B cell (primary cell): ENCODE measurements around the gene SEPTIN2. TPM values are rescaled to one million over a fixed set of nuclear protein-coding genes. Genes with fewer than 3 reads are reported as not detected.
A peak's percentile ranks its signal among the peaks of the same experiment; 100 is the strongest.

ENCODE experiments used
- ATAC-seq: fragments of 200-7000 bp; cut with Tn5 transposase; one replicate; pipeline ENCODE4 v1.10.0; 2021; ENCODE audit warnings: low read depth, mild to moderate bottlenecking, moderate number of reproducible peaks, moderate library complexity
- CTCF ChIA-PET: fragments of 350-600 bp; sonication (Branson Sonifier 250); formaldehyde crosslinking; loops from one replicate; lab custom pipeline; 2021; ENCODE audit warnings: antibody characterized with exemption, inconsistent platforms; lab: Charles Lee
- POLR2A ChIA-PET: fragments of 350-600 bp; sonication (Branson Sonifier 250); formaldehyde crosslinking; loops from one replicate; lab custom pipeline; 2021; ENCODE audit warnings: antibody characterized with exemption; lab: Charles Lee
- DNase-seq: peaks from one replicate; pipeline ENCODE4 v3.0.0; 2013
- H2AFZ ChIP-seq: 2 replicates; pipeline ENCODE4 v1.6.1; 2012; ENCODE audit warnings: mild to moderate bottlenecking, low read depth, low read length; ENCODE audit not compliant: insufficient read depth, poor library complexity, severe bottlenecking
- H3K27ac ChIP-seq, 2 donors: 1 replicate in 1 of 2; 2 replicates in 1 of 2; pipeline ENCODE4 v1.5.1; 2012 to 2013; ENCODE audit warnings: low read length in 2 of 2, mild to moderate bottlenecking in 2 of 2, moderate library complexity in 1 of 2
- H3K27me3 ChIP-seq, 4 experiments: fragments of 200-600 bp in 1 of 4; sonication (generic) in 1 of 4; replicated peaks in 1 of 4; 1 replicate in 2 of 4; 2 replicates in 2 of 4; pipeline versions ENCODE4 v1.6.1 to v1.7.0; 2013 to 2016; ENCODE audit warnings: low read length in 3 of 4, mild to moderate bottlenecking in 2 of 4, mixed read lengths in 1 of 4, moderate library complexity in 1 of 4; ENCODE audit not compliant: insufficient read depth in 4 of 4, control insufficient read depth in 3 of 4; ENCODE audit errors: control extremely low read depth in 1 of 4
- H3K36me3 ChIP-seq, 2 experiments: replicated peaks in 1 of 2; 1 replicate in 1 of 2; 2 replicates in 1 of 2; pipeline versions ENCODE4 v1.6.1 to v1.7.1; 2013; ENCODE audit warnings: low read length in 1 of 2; ENCODE audit not compliant: insufficient read depth in 2 of 2, control insufficient read depth in 1 of 2; ENCODE audit errors: control extremely low read depth in 1 of 2, extremely low read depth in 1 of 2
- H3K4me1 ChIP-seq, 2 donors: fragments of 200-600 bp in 1 of 2; sonication (generic) in 1 of 2; 1 replicate in 1 of 2; 2 replicates in 1 of 2; pipeline versions ENCODE4 v1.5.1 to v1.6.1; 2013 to 2017; ENCODE audit warnings: low read length in 2 of 2; ENCODE audit not compliant: control insufficient read depth in 2 of 2, insufficient read depth in 2 of 2
- H3K4me2 ChIP-seq: replicated peaks from 2 replicates; pipeline ENCODE3; 2012; ENCODE audit warnings: mild to moderate bottlenecking, low read depth, low read length; ENCODE audit not compliant: poor library complexity, severe bottlenecking
- H3K4me3 ChIP-seq, 5 experiments: fragments of 200-600 bp in 1 of 5; sonication (generic) in 1 of 5; 1 replicate in 3 of 5; 2 replicates in 2 of 5; pipeline versions ENCODE4 v1.5.1 to v1.7.0; 2011 to 2016; ENCODE audit warnings: low read length in 4 of 5, mild to moderate bottlenecking in 4 of 5, low read depth in 2 of 5, control low read depth in 1 of 5, moderate library complexity in 1 of 5; ENCODE audit not compliant: insufficient read depth in 1 of 5; ENCODE audit errors: control extremely low read depth in 1 of 5, extremely low read depth in 1 of 5
- H3K79me2 ChIP-seq: fragments of 200-600 bp; sonication (generic); one replicate; pipeline ENCODE4 v1.6.0; 2016; ENCODE audit warnings: low read length; ENCODE audit not compliant: control insufficient read depth, insufficient read depth
- H3K9ac ChIP-seq: fragments of 200-600 bp; sonication (generic); 2 replicates; pipeline ENCODE4 v1.6.1; 2017; ENCODE audit warnings: mild to moderate bottlenecking, low read length, moderate library complexity
- H3K9me3 ChIP-seq, 3 donors: one replicate each; pipeline versions ENCODE4 v1.6.1 to v1.7.1; 2013; ENCODE audit warnings: low read length in 2 of 3; ENCODE audit not compliant: control insufficient read depth in 2 of 3, insufficient read depth in 1 of 3; ENCODE audit errors: control extremely low read depth in 1 of 3
- H4K20me1 ChIP-seq: 2 replicates; pipeline ENCODE4 v1.6.0; 2012; ENCODE audit warnings: mild to moderate bottlenecking, low read length; ENCODE audit not compliant: insufficient read depth, control insufficient read depth, poor library complexity, severe bottlenecking
- H3K27ac Mint-ChIP-seq: one replicate; pipeline ENCODE4 v1.8.0; 2021; ENCODE audit warnings: mixed read lengths
- H3K27me3 Mint-ChIP-seq: one replicate; pipeline ENCODE4 v1.8.0; 2021; ENCODE audit warnings: mixed read lengths
- H3K4me1 Mint-ChIP-seq: one replicate; pipeline ENCODE4 v1.8.0; 2021; ENCODE audit warnings: mixed read lengths
- H3K4me3 Mint-ChIP-seq: one replicate; pipeline ENCODE4 v1.8.0; 2021; ENCODE audit warnings: mixed read lengths
- H3K9me3 Mint-ChIP-seq: one replicate; pipeline ENCODE4 v1.8.0; 2022; ENCODE audit warnings: mixed read lengths; ENCODE audit not compliant: insufficient read depth
- EZH2 ChIP-seq: IDR thresholded peaks from 2 replicates; pipeline ENCODE4 v1.6.1; 2012; ENCODE audit warnings: borderline replicate concordance, low read depth, mild to moderate bottlenecking, moderate library complexity, low read length; ENCODE audit not compliant: insufficient read depth, poor library complexity, severe bottlenecking
- WGBS: methylation state at CpG from one replicate; pipeline ENCODE4 v1.1.5; 2013; ENCODE audit warnings: missing lambda C conversion rate; ENCODE audit not compliant: insufficient coverage; 5-methylcytosine and 5-hydroxymethylcytosine counted together
- intact Hi-C: fragments of 100-400 bp; cut with micrococcal nuclease; formaldehyde crosslinking; loops from one replicate; pipeline ENCODE4 v1.10.0; 2022
- polyA plus RNA-seq: library from polyadenylated mRNA; depleted of rRNA; stranded (reverse); fragments of >200 nt; gene quantifications from 2 replicates; pipeline ENCODE4 v1.2.3, GENCODE V29; 2012
- total RNA-seq, 2 donors: library from RNA; stranded (reverse); fragments of 120-200 nt in 1 of 2; gene quantifications; 1 replicate in 1 of 2; 2 replicates in 1 of 2; pipeline versions ENCODE4 v1.2.3 to v1.2.4, GENCODE V29; 2013 to 2022
- TF ChIP-seq, protein P1 (sequence below): fragments of 200-600 bp; IDR thresholded peaks from one replicate; pipeline ENCODE4 v1.8.0; 2022; ENCODE audit warnings: antibody characterized with exemption, mild to moderate bottlenecking

SEPTIN2 gene
- total and polyA plus RNA-seq, 2 donors (not counting 1 experiment from before 2014, with no cell fraction given) = 71.8 to 270 TPM

DNA sequence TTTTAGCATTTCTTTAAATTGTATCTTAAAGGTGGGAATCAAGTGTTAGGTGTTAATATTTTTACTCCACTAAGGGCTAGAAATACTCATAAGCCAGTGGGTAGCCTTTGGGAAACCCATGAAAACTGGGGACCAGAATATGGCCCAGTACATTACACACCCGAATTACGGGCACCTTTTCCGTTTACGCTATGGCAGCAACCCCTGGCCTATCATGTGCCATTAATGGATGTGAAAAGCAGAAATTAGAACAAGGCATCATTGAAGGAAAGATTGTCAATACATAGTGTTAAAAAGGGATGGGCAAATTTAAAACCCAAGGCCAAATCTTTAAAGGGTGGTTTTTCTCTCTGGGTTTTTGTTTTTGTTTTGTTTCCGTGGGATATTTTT lies 41.1 kb downstream of the SEPTIN2 start:
- ChIA-PET CTCF (no interaction called here), POLR2A (interaction anchor here (1.0 to 1.1 kb wide), 2 partner anchors 41 to 42 kb away, joined by 4 to 5 read pairs; partner anchors contain the start of gene HDLBP)
- TF ChIP-seq EZH2 = no peak
- TF ChIP-seq, protein P1, sequence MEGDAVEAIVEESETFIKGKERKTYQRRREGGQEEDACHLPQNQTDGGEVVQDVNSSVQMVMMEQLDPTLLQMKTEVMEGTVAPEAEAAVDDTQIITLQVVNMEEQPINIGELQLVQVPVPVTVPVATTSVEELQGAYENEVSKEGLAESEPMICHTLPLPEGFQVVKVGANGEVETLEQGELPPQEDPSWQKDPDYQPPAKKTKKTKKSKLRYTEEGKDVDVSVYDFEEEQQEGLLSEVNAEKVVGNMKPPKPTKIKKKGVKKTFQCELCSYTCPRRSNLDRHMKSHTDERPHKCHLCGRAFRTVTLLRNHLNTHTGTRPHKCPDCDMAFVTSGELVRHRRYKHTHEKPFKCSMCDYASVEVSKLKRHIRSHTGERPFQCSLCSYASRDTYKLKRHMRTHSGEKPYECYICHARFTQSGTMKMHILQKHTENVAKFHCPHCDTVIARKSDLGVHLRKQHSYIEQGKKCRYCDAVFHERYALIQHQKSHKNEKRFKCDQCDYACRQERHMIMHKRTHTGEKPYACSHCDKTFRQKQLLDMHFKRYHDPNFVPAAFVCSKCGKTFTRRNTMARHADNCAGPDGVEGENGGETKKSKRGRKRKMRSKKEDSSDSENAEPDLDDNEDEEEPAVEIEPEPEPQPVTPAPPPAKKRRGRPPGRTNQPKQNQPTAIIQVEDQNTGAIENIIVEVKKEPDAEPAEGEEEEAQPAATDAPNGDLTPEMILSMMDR = no peak
- Histone ChIP-seq H3K9me3 (peaks cover 0 to 5% (median 0%) of the 10 kb centered on the region in 3 donors), H4K20me1 (peaks cover 14% of the 10 kb centered on the region), H3K4me2 (peak overlapping the region; percentile 92), H3K9ac (peak overlapping the region; percentile 85), H3K4me3 (peak overlapping the region; percentile 51 to 80 (median 77)), H3K79me2 (peaks cover 57% of the 10 kb centered on the region), H3K27ac (peak overlapping the region; percentile 54 to 82), H3K4me1 (peaks cover 33 to 38% of the 10 kb centered on the region in 2 donors), H3K27me3 (no peaks in the 10 kb centered on the region), H2AFZ (no peak overlapping the region), H3K36me3 (peaks cover 0 to 11% of the 10 kb centered on the region in 2 experiments)
- Mint-ChIP-seq H3K4me3 (peak overlapping the region; percentile 90), H3K27me3 (no peaks in the 10 kb centered on the region), H3K9me3 (no peaks in the 10 kb centered on the region), H3K27ac (peak overlapping the region; percentile 76), H3K4me1 (peaks cover 42% of the 10 kb centered on the region)
- intact Hi-C loops = loop anchor here (1.0 to 5.0 kb wide), 7 partner anchors 42 to 795 kb away; partner anchors contain the start of genes DTYMK, DUSP28, HDLBP and PPP1R7
- ATAC-seq (no peak), DNase-seq (peak; percentile 36)
- WGBS = 38% methylated on average over 3 of the region's 5 CpGs

DNA sequence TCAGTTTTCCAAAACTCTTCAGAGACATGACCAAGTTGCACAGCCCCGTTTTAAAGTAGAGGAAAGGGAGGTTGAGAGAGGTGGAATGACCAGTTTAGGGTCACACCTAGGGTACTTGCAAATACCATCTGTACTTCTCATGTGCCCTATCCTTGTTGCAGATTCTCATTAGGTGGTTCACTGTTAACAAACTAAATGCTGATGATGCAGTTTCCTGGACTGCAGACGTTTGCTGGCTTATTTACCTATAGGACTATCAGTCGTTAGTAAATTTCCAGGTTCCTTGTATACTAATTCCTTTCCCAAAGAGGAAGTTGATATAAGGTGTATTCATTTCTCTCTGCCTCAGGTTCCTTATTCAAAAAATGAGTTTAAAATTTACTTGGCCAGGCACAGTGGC lies 41.8 kb downstream of the SEPTIN2 start:
- peak overlapping the region; percentile 92 for H3K4me2 ChIP-seq
- H3K9me3 ChIP-seq = peaks cover 0 to 5% (median 0%) of the 10 kb centered on the region in 3 donors
- H2AFZ ChIP-seq = no peak overlapping the region
- 60% methylated on average over 1 of the region's 3 CpGs for WGBS
- peak overlapping the region; percentile 57 to 82 for H3K27ac ChIP-seq
- ATAC-seq (no peak), DNase-seq (peak; percentile 31)
- peaks cover 33 to 38% of the 10 kb centered on the region in 2 donors for H3K4me1 ChIP-seq
- Mint-ChIP-seq H3K4me1 (peaks cover 42% of the 10 kb centered on the region), H3K9me3 (no peaks in the 10 kb centered on the region), H3K4me3 (peak overlapping the region; percentile 90), H3K27me3 (no peaks in the 10 kb centered on the region), H3K27ac (peak overlapping the region; percentile 76)
- H3K4me3 ChIP-seq = peak overlapping the region in 2 of 5 experiments; percentile 77 to 79
- H3K27me3 ChIP-seq = no peaks in the 10 kb centered on the region
- H4K20me1 ChIP-seq = peaks cover 14% of the 10 kb centered on the region
- peaks cover 61% of the 10 kb centered on the region for H3K79me2 ChIP-seq
- ChIA-PET POLR2A (interaction anchor here (0.7 to 1.8 kb wide), 2 partner anchors 31 to 42 kb away, joined by 3 to 16 read pairs; partner anchors contain the start of genes HDLBP and SEPTIN2), CTCF (interaction anchor here (1.0 to 3.7 kb wide), 4 partner anchors 17 to 280 kb away, joined by 4 to 22 read pairs (median 8); partner anchors contain the start of genes HDLBP and SEPTIN2)
- TF ChIP-seq EZH2 = no peak
- TF ChIP-seq, protein P1 = no peak
- peak overlapping the region; percentile 31 for H3K9ac ChIP-seq
- intact Hi-C loops = loop anchor here (2.0 to 5.0 kb wide), 4 partner anchors 205 to 795 kb away; partner anchors contain the start of genes DTYMK, DUSP28 and PPP1R7
- H3K36me3 ChIP-seq = peaks cover 0 to 5% of the 10 kb centered on the region in 2 experiments
